HepG2 (cell line): ENCODE measurements around the gene QRICH2. TPM values are rescaled to one million over a fixed set of nuclear protein-coding genes. Genes with fewer than 3 reads are reported as not detected.

ENCODE experiments used
- ATAC-seq: fragments of 200-7000 bp; cut with Tn5 transposase; 3 replicates; pipeline ENCODE4 v1.9.1; 2020; ENCODE audit warnings: mild to moderate bottlenecking, moderate library complexity
- BruUV-seq: library from RNA; stranded (reverse); fragments of 400-500 nt; replicated peaks from 2 replicates; lab custom pipeline; 2021; lab: Mats Ljungman, UMichigan
- CTCF ChIA-PET: fragments of 300-600 bp; formaldehyde crosslinking; extraction: SDS; loops from one replicate; lab custom pipeline; 2021; ENCODE audit warnings: low total read pairs, inconsistent platforms, low intra/inter-chr PET ratio; lab: Yijun Ruan, JAX
- POLR2A ChIA-PET: fragments of 350-600 bp; sonication (Branson Sonifier 250); formaldehyde crosslinking; loops from one replicate; lab custom pipeline; 2020; ENCODE audit warnings: antibody characterized with exemption, inconsistent platforms; lab: Yijun Ruan, JAX
- DNase-seq: peaks from one replicate; pipeline ENCODE4 v3.0.0-alpha.2; 2015; ENCODE audit warnings: low spot score
- FAIRE-seq: peaks from 3 replicates; lab custom pipeline; 2011; peaks lifted over from hg19 to GRCh38; lab: Jason Lieb, UNC
- H2AFZ ChIP-seq: one replicate; pipeline ENCODE4 v1.6.1; 2011; ENCODE audit warnings: low read length, inconsistent platforms
- H3K27ac ChIP-seq: fragments of 300-600 bp; 3 replicates; pipeline ENCODE4 v1.8.0; 2011; ENCODE audit warnings: mixed run types, mild to moderate bottlenecking, mixed read lengths, low read length, inconsistent platforms; ENCODE audit not compliant: insufficient read depth; ENCODE audit errors: extremely low read length
- H3K27me3 ChIP-seq, 2 experiments: fragments of 200-600 bp in 1 of 2; 2 replicates in 1 of 2; 3 replicates in 1 of 2; pipeline versions ENCODE4 v1.6.0 to v1.8.0; 2011; ENCODE audit warnings: low read length in 2 of 2, mild to moderate bottlenecking in 2 of 2, moderate library complexity in 2 of 2, inconsistent platforms in 1 of 2; ENCODE audit not compliant: insufficient read depth in 2 of 2, control insufficient read depth in 1 of 2
- H3K36me3 ChIP-seq, 2 experiments: fragments of 200-600 bp in 1 of 2; replicated peaks in 1 of 2; 2 replicates in 1 of 2; 3 replicates in 1 of 2; pipeline versions ENCODE4 v1.5.1 to v1.8.0; 2011; ENCODE audit warnings: low read length in 2 of 2, inconsistent platforms in 1 of 2; ENCODE audit not compliant: insufficient read depth in 2 of 2, control insufficient read depth in 1 of 2
- H3K4me1 ChIP-seq: 2 replicates; pipeline ENCODE4 v1.5.1; 2012; ENCODE audit warnings: low read length, inconsistent platforms; ENCODE audit not compliant: insufficient read depth
- H3K4me2 ChIP-seq: 2 replicates; pipeline ENCODE4 v1.6.0; 2011; ENCODE audit warnings: low read depth, low read length, inconsistent platforms
- H3K4me3 ChIP-seq, 3 experiments: fragments of 200-600 bp in 1 of 3; sonication (generic), shearing (Covaris generic) in 1 of 3; replicated peaks in 1 of 3; 2 replicates each; pipeline ENCODE4 v1.5.1; 2011 to 2016; ENCODE audit warnings: low read length in 3 of 3, inconsistent platforms in 2 of 3, low read depth in 2 of 3, mild to moderate bottlenecking in 2 of 3, control low read depth in 1 of 3, mixed read lengths in 1 of 3; ENCODE audit not compliant: insufficient read depth in 1 of 3
- H3K79me2 ChIP-seq: one replicate; pipeline ENCODE4 v1.6.1; 2011; ENCODE audit warnings: low read length, inconsistent platforms; ENCODE audit not compliant: insufficient read depth
- H3K9ac ChIP-seq: 2 replicates; pipeline ENCODE4 v1.6.0; 2011; ENCODE audit warnings: mild to moderate bottlenecking, low read depth, low read length, inconsistent platforms; ENCODE audit not compliant: insufficient read depth
- H3K9me3 ChIP-seq: 2 replicates; pipeline ENCODE4 v1.5.1; 2012; ENCODE audit warnings: mild to moderate bottlenecking, low read length
- H4K20me1 ChIP-seq: 2 replicates; pipeline ENCODE4 v1.6.0; 2011; ENCODE audit warnings: inconsistent platforms, mild to moderate bottlenecking, low read length, moderate library complexity; ENCODE audit not compliant: insufficient read depth
- AGO2 ChIP-seq: fragments of 200-400 bp; formaldehyde crosslinking; optimal IDR thresholded peaks from 2 replicates; pipeline ENCODE3; 2017; ENCODE audit warnings: mild to moderate bottlenecking, low read depth, low read length, moderate library complexity
- ARID5B ChIP-seq: IDR thresholded peaks from 2 replicates; pipeline ENCODE4 v1.4.0; 2020; ENCODE audit warnings: mild to moderate bottlenecking, missing genetic modification reagents
- BCL6 ChIP-seq: IDR thresholded peaks from 2 replicates; pipeline ENCODE4 v1.6.1; 2016; ENCODE audit warnings: missing genetic modification reagents, missing compliant biosample characterization
- CEBPG ChIP-seq: IDR thresholded peaks from 2 replicates; pipeline ENCODE4 v1.6.1; 2016
- EHMT2 ChIP-seq: fragments of 200-600 bp; sonication (generic); IDR thresholded peaks from 2 replicates; pipeline ENCODE4 v1.7.0; 2017; ENCODE audit warnings: antibody characterized with exemption, low read depth, low read length, borderline replicate concordance
- ERF ChIP-seq: IDR thresholded peaks from 2 replicates; pipeline ENCODE4 v1.6.1; 2018; ENCODE audit warnings: missing biosample characterization, missing genetic modification reagents
- GATAD2A ChIP-seq: IDR thresholded peaks from 2 replicates; pipeline ENCODE4 v1.6.1; 2016
- ISX ChIP-seq: sonication (generic); formaldehyde crosslinking; conservative IDR thresholded peaks from 2 replicates; pipeline ENCODE4 v1.5.0; 2020; ENCODE audit warnings: missing genetic modification reagents
- LCORL ChIP-seq, 2 experiments: fragments of 450-650 bp in 1 of 2; sonication (generic) in 1 of 2; formaldehyde crosslinking in 1 of 2; IDR thresholded peaks; 2 replicates each; pipeline versions ENCODE4 v1.5.0 to v1.6.1; 2017 to 2020; ENCODE audit warnings: antibody characterized with exemption in 1 of 2, missing genetic modification reagents in 1 of 2
- MAFG ChIP-seq: sonication (generic); formaldehyde crosslinking; IDR thresholded peaks from 2 replicates; pipeline ENCODE4 v1.5.1; 2020; ENCODE audit warnings: mild to moderate bottlenecking, missing genetic modification reagents
- NKX3-1 ChIP-seq: sonication (generic); formaldehyde crosslinking; IDR thresholded peaks from 2 replicates; pipeline ENCODE4 v1.5.0; 2020; ENCODE audit warnings: missing genetic modification reagents
- RFX5 ChIP-seq: IDR thresholded peaks from 2 replicates; pipeline ENCODE4 v1.6.1; 2011; ENCODE audit warnings: low read depth, low read length, improper control_type of control experiment
- SALL2 ChIP-seq: sonication (generic); formaldehyde crosslinking; IDR thresholded peaks from 2 replicates; pipeline ENCODE4 v1.8.1; 2023; ENCODE audit warnings: mild to moderate bottlenecking, missing genetic modification reagents, inconsistent platforms
- ZFP82 ChIP-seq: sonication (generic); formaldehyde crosslinking; IDR thresholded peaks from 2 replicates; pipeline ENCODE4 v1.5.1; 2020; ENCODE audit warnings: mild to moderate bottlenecking, missing genetic modification reagents, borderline replicate concordance
- ZNF607 ChIP-seq: sonication (generic); formaldehyde crosslinking; IDR thresholded peaks from 2 replicates; pipeline ENCODE4 v1.5.1; 2020; ENCODE audit warnings: missing genetic modification reagents, mild to moderate bottlenecking, borderline replicate concordance
- ZNF652 ChIP-seq: IDR thresholded peaks from 2 replicates; pipeline ENCODE4 v1.6.1; 2016; ENCODE audit warnings: low read depth, borderline replicate concordance
- ZNF777 ChIP-seq: sonication (generic); formaldehyde crosslinking; IDR thresholded peaks from 2 replicates; pipeline ENCODE4 v1.4.0; 2020; ENCODE audit warnings: missing genetic modification reagents
- WGBS: methylation state at CpG from one replicate; pipeline ENCODE4 v1.1.6; 2017; ENCODE audit warnings: low lambda C conversion rate; 5-methylcytosine and 5-hydroxymethylcytosine counted together
- in situ Hi-C: cut with HindIII; loops from 2 replicates; pipeline ENCODE4 v1.10.0; 2017; ENCODE audit warnings: low pct_unique_long_range_greater_than_20kb; ENCODE audit not compliant: extremely low pct_ligation_motif_present
- intact Hi-C: fragments of 100-400 bp; cut with micrococcal nuclease; formaldehyde crosslinking; loops from one replicate; pipeline ENCODE4 v1.10.0; 2022; ENCODE audit not compliant: unreplicated experiment
- polyA plus RNA-seq, 8 experiments: library from polyadenylated mRNA; depleted of rRNA in 3 of 8; stranded (reverse) in 7 of 8; unstranded in 1 of 8; fragments of >200 nt; fragmentation: Illumina TruSeq in 4 of 8; extraction: Trizol in 4 of 8; gene quantifications; 2 replicates each; pipeline versions ENCODE4 v1.2.1 to v1.2.3, GENCODE V29; 2011 to 2016; ENCODE audit warnings: low read depth in 4 of 8, missing spikeins in 1 of 8, mixed read lengths in 1 of 8; ENCODE audit not compliant: insufficient read depth in 1 of 8
- total RNA-seq, 5 experiments: library from RNA; depleted of rRNA; stranded (reverse); fragments of >200 nt; fragmentation: Illumina TruSeq; extraction: Trizol; gene quantifications; 2 replicates each; pipeline ENCODE4 v1.2.3, GENCODE V29; 2016; ENCODE audit warnings: low read depth in 1 of 5
- TF ChIP-seq, protein P1 (sequence below): sonication (generic); formaldehyde crosslinking; IDR thresholded peaks from 2 replicates; pipeline ENCODE4 v1.5.0; 2020; ENCODE audit warnings: missing genetic modification reagents
- TF ChIP-seq, protein P2 (sequence below): sonication (generic); formaldehyde crosslinking; IDR thresholded peaks from 2 replicates; pipeline ENCODE4 v1.8.0; 2022; ENCODE audit warnings: mild to moderate bottlenecking, missing genetic modification reagents; ENCODE audit not compliant: insufficient replicate concordance

QRICH2 gene
- total and polyA plus RNA-seq, 2 of the 13 experiments (the other 11 are each of a cell fraction or from before 2014, with no cell fraction given), result 3.7 to 5.7 TPM

DNA sequence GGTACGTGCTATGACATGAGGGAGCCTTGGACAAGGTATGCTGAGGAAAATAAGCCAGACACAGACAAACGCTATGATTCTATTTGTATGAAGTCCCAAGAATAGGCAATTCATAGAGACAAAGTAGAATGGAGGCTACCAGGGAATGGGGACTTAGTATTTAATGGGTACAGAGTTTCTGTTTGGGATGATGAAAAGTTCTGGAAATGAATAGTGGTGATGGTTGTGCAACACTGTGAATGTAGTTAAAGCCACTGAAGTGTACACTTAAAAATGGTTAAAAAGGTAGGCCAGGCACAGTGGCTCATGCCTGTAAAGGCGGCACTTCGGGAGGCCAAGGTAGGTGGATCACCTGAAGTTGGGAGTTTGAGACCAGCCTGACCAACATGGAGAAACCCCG, 42.4 kb upstream of the QRICH2 start:
- Histone ChIP-seq H3K79me2 (peaks cover 52% of the 10 kb centered on the region), H3K9me3 (no peaks in the 10 kb centered on the region), H3K4me2 (peak overlapping the region; percentile 82), H4K20me1 (no peaks in the 10 kb centered on the region), H3K9ac (peak overlapping the region; percentile 65; the same call in 1 of the 2 replicates), H3K36me3 (peaks cover 18 to 24% of the 10 kb centered on the region in 2 experiments), H3K27ac (peak overlapping the region; percentile 69), H3K4me1 (peaks cover 53% of the 10 kb centered on the region), H2AFZ (no peak overlapping the region), H3K4me3 (peak overlapping the region in 1 of 3 experiments; percentile 99; a peak in 2 of 6 replicates), H3K27me3 (no peaks in the 10 kb centered on the region; a peak in 1 of 5 replicates)
- ATAC-seq (no peak), FAIRE-seq (no peak), DNase-seq (no peak)
- in situ Hi-C loops (loop anchor here (5.0 kb wide), 1 partner anchor 37 kb away; no protein-coding TSS in a partner anchor), intact Hi-C loops (no loop called here)
- ChIA-PET POLR2A (interaction anchor here (5.3 to 24.7 kb wide), 2 partner anchors 13 to 32 kb away, joined by 115 to 1379 read pairs; partner anchors contain the start of gene SPHK1), CTCF (no interaction called here)
- BruUV-seq, result no TSS peak
- WGBS, result 91% methylated on average over 5 of the region's 5 CpGs
- TF ChIP-seq ISX (no peak), ZNF777 (CRISPR knock-in tag) (no peak), MAFG (CRISPR knock-in tag) (no peak), CEBPG (CRISPR knock-in tag) (peak; percentile 71), ZNF652 (CRISPR knock-in tag) (no peak), RFX5 (no peak), SALL2 (CRISPR knock-in tag) (no peak), EHMT2 (no peak), ZFP82 (CRISPR knock-in tag) (no peak), ERF (CRISPR knock-in tag) (0 out of 2 replicates have a peak, but pooled peaks have one; percentile 3), AGO2 (no peak), GATAD2A (0 out of 2 replicates have a peak, but pooled peaks have one; percentile 13), NKX3-1 (CRISPR knock-in tag) (no peak), ARID5B (no peak), BCL6 (CRISPR knock-in tag) (no peak), LCORL (IDR thresholded peaks at IDR 0.05) (no peak), LCORL (CRISPR knock-in tag; IDR thresholded peaks at IDR 0.05) (0 out of 2 replicates have a peak, but pooled peaks have one; percentile 31), ZNF607 (CRISPR knock-in tag) (no peak)
- TF ChIP-seq, protein P1, sequence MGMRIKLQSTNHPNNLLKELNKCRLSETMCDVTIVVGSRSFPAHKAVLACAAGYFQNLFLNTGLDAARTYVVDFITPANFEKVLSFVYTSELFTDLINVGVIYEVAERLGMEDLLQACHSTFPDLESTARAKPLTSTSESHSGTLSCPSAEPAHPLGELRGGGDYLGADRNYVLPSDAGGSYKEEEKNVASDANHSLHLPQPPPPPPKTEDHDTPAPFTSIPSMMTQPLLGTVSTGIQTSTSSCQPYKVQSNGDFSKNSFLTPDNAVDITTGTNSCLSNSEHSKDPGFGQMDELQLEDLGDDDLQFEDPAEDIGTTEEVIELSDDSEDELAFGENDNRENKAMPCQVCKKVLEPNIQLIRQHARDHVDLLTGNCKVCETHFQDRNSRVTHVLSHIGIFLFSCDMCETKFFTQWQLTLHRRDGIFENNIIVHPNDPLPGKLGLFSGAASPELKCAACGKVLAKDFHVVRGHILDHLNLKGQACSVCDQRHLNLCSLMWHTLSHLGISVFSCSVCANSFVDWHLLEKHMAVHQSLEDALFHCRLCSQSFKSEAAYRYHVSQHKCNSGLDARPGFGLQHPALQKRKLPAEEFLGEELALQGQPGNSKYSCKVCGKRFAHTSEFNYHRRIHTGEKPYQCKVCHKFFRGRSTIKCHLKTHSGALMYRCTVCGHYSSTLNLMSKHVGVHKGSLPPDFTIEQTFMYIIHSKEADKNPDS (CRISPR knock-in tag), result no peak
- TF ChIP-seq, protein P2, sequence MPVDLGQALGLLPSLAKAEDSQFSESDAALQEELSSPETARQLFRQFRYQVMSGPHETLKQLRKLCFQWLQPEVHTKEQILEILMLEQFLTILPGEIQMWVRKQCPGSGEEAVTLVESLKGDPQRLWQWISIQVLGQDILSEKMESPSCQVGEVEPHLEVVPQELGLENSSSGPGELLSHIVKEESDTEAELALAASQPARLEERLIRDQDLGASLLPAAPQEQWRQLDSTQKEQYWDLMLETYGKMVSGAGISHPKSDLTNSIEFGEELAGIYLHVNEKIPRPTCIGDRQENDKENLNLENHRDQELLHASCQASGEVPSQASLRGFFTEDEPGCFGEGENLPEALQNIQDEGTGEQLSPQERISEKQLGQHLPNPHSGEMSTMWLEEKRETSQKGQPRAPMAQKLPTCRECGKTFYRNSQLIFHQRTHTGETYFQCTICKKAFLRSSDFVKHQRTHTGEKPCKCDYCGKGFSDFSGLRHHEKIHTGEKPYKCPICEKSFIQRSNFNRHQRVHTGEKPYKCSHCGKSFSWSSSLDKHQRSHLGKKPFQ (CRISPR knock-in tag), result no peak
